ENCODE data around the gene PAQR5. TPM values are rescaled to one million over a fixed set of nuclear protein-coding genes. Genes with fewer than 3 reads are reported as not detected.

Gene PAQR5
- total and polyA plus RNA-seq, 9 of the 15 experiments (the other 6 are each of a cell fraction or from before 2014, with no cell fraction given) = 0.04 to 0.08 TPM; not detected in 7

GRCh38 chr15:69305933-69306568 is 7.3 kb downstream of the PAQR5 start:
- WGBS (ENCODE audit: insufficient coverage, low coverage, missing lambda C conversion rate) = 73% methylated on average over 6 of the region's 9 CpGs
- Histone ChIP-seq H4K20me1 (replicated peaks; ENCODE audit: control insufficient read depth, insufficient read depth, low read length) (no peaks in the 10 kb centered on the region), H3K9me3 (replicated peaks; ENCODE audit: control insufficient read depth, insufficient read depth, low read depth, low read length) (no peaks in the 10 kb centered on the region), H2AFZ (ENCODE audit: low read depth, low read length) (no peak overlapping the region), H3K4me1 (replicated peaks in 1 of 2; ENCODE audit: control insufficient read depth in 2 of 2, insufficient read depth in 2 of 2, low read length in 2 of 2) (peaks cover 0 to 7% of the 10 kb centered on the region in 2 experiments; a peak in 2 of 5 replicates), H3K9me1 (ENCODE audit: control insufficient read depth, insufficient read depth, low read length) (peaks cover 5% of the 10 kb centered on the region), H3K4me2 (ENCODE audit: insufficient read depth, low read length) (0 out of 2 replicates have a peak overlapping the region, but pooled peaks have one; percentile 32), H3K36me3 (ENCODE audit: control insufficient read depth, insufficient read depth, low read length) (no peaks in the 10 kb centered on the region), H3K27ac (ENCODE audit: extremely low read depth, low read depth, low read length) (no peak overlapping the region), H3K27me3 (ENCODE audit: control insufficient read depth in 2 of 2, insufficient read depth in 2 of 2, low read length in 2 of 2) (peaks cover 5 to 22% of the 10 kb centered on the region in 2 experiments; a peak in 4 of 5 replicates), H3K9ac (ENCODE audit: insufficient read depth in 1 of 2, low read depth in 2 of 2, low read length in 2 of 2) (no peak overlapping the region), H3K4me3 (no peak overlapping the region), H3K79me2 (ENCODE audit: control insufficient read depth, insufficient read depth, low read length) (no peaks in the 10 kb centered on the region)
- POLR2A ChIA-PET = no interaction called here
- no peak for FAIRE-seq
- DNase-seq (ENCODE audit: extremely low read depth in 1 of 4, low spot score in 3 of 4) = no peak
- BruUV-seq (replicated peaks) = no TSS peak
- intact Hi-C loops (cut with micrococcal nuclease) = loop anchor here (10.0 kb wide), 1 partner anchor 89 kb away; no protein-coding TSS in a partner anchor
- TF ChIP-seq ZBTB12 (CRISPR knock-in tag; IDR thresholded peaks at IDR 0.05) (no peak), NR2C2 (CRISPR knock-in tag; IDR thresholded peaks at IDR 0.05) (no peak), NR2C2 (tag; IDR thresholded peaks at IDR 0.05) (peak; percentile 86), NR2C1 (IDR thresholded peaks at IDR 0.05) (peak; percentile 88), NR2C1 (tag; IDR thresholded peaks at IDR 0.05) (peak; percentile 79)
- CTCF ChIA-PET (ENCODE audit: low intra/inter-chr PET ratio) = no interaction called here
- no peak for ATAC-seq
- in situ Hi-C loops (cut with MboI) = no loop called here
